COR-L47 (cell line): ENCODE results near the gene TRIM65.
"Not testable (repeated sequence)": the region's sequence is repeated elsewhere in the genome, so short reads cannot be mapped to it uniquely, and the experiment has no call there.

Experiments used
- DNase-seq: peaks from one replicate; lab custom pipeline; 2025; lab: John Stamatoyannopoulos, UW

TRIM65 gene

GRCh38 chr17:75854101-75854748 is 42.5 kb downstream of the TRIM65 start:
- DNase-seq, result no peak

GRCh38 chr17:75853433-75853832 is 43.3 kb downstream of the TRIM65 start:
- DNase-seq, result no peak

- DNase-seq, result not testable (repeated sequence)
These were observed 45.1 kb downstream of the TRIM65 start for GRCh38 chr17:75851693-75851991.

- DNase-seq, result no peak
These were observed 45.6 kb downstream of the TRIM65 start for GRCh38 chr17:75850928-75851692.

- DNase-seq, result no peak
These were observed 47.0 kb downstream of the TRIM65 start for GRCh38 chr17:75849724-75850123.

- DNase-seq, result no peak
These were observed 47.5 kb downstream of the TRIM65 start for GRCh38 chr17:75849279-75849646.

GRCh38 chr17:75848523-75849278 is 48.0 kb downstream of the TRIM65 start:
- peak; percentile 54 for DNase-seq

GRCh38 chr17:75847614-75848522 is 48.9 kb downstream of the TRIM65 start:
- DNase-seq, result no peak

- DNase-seq, result no peak
These were observed 49.8 kb downstream of the TRIM65 start for GRCh38 chr17:75846692-75847613.

- DNase-seq, result no peak
These were observed 50.6 kb downstream of the TRIM65 start for GRCh38 chr17:75845933-75846691.

GRCh38 chr17:75845058-75845711 is 51.6 kb downstream of the TRIM65 start:
- peak; percentile 9 for DNase-seq

GRCh38 chr17:75844530-75845057 is 52.2 kb downstream of the TRIM65 start:
- DNase-seq, result no peak

- no peak for DNase-seq
These were observed 52.9 kb downstream of the TRIM65 start, which contains the start of gene UNC13D for GRCh38 chr17:75843577-75844529. TSS of gene UNC13D (minus strand) at chr17:75844404. CDS start at chr17:75844337, 67 bp downstream.

GRCh38 chr17:75842963-75843576 is 53.7 kb downstream of the TRIM65 start:
- no peak for DNase-seq

GRCh38 chr17:75842411-75842810 is 54.3 kb downstream of the TRIM65 start:
- DNase-seq, result no peak

- DNase-seq, result no peak
These were observed 56.0 kb downstream of the TRIM65 start for GRCh38 chr17:75840799-75841164.

- DNase-seq, result no peak
These were observed 56.6 kb downstream of the TRIM65 start for GRCh38 chr17:75839942-75840798.
